Vagina (tissue), 2 donors: Measurements from ENCODE around the gene SLC28A1. TPM values are rescaled to one million over a fixed set of nuclear protein-coding genes. Genes with fewer than 3 reads are reported as not detected.
A peak's percentile ranks its signal among the peaks of the same experiment; 100 is the strongest.

Experiments
- DNase-seq, 2 donors: peaks; one replicate each; pipeline ENCODE4 v3.0.0-alpha.2; 2017; ENCODE audit errors: extremely low spot score in 2 of 2
- H3K27ac ChIP-seq: fragments of 200-600 bp; sonication (generic); one replicate; pipeline ENCODE4 v1.5.1; 2019
- H3K27me3 ChIP-seq: fragments of 200-600 bp; sonication (generic); one replicate; pipeline ENCODE4 v1.5.1; 2019
- H3K36me3 ChIP-seq, 2 donors: fragments of 200-600 bp; sonication (generic); one replicate each; pipeline ENCODE4 v1.5.1; 2017 to 2019
- H3K4me1 ChIP-seq: fragments of 200-600 bp; sonication (generic); one replicate; pipeline ENCODE4 v1.5.1; 2019
- H3K4me3 ChIP-seq, 2 donors: fragments of 200-600 bp; sonication (generic); 1 replicate in 1 of 2; 2 replicates in 1 of 2; pipeline ENCODE4 v1.5.1; 2016 to 2019
- H3K9me3 ChIP-seq: fragments of 200-600 bp; sonication (generic); one replicate; pipeline ENCODE4 v1.5.1; 2019
- POLR2A ChIP-seq, 2 donors: fragments of 450-650 bp; IDR thresholded peaks; one replicate each; pipeline ENCODE4 v1.6.1; 2017; ENCODE audit warnings: antibody characterized with exemption in 2 of 2, mild to moderate bottlenecking in 2 of 2, moderate library complexity in 2 of 2
- POLR2AphosphoS5 ChIP-seq, 2 donors: sonication (generic); formaldehyde crosslinking; IDR thresholded peaks; one replicate each; pipeline ENCODE4 v1.9.0; 2017; ENCODE audit warnings: antibody characterized with exemption in 2 of 2, mild to moderate bottlenecking in 2 of 2, low read depth in 1 of 2; ENCODE audit not compliant: insufficient read depth in 1 of 2
- intact Hi-C: fragments of 100-400 bp; cut with DNase I; formaldehyde crosslinking; loops from one replicate; pipeline ENCODE4 v1.15.1; 2023
- total RNA-seq: library from RNA; depleted of rRNA; stranded (reverse); fragments of >200 nt; gene quantifications from one replicate; pipeline ENCODE4 v1.2.3, GENCODE V29; 2016
- TF ChIP-seq, protein P1 (sequence below), 3 experiments: fragments of 450-650 bp in 2 of 3; fragments of 200-600 bp in 1 of 3; sonication (generic) in 1 of 3; IDR thresholded peaks; one replicate each; pipeline ENCODE4 v1.5.1; 2017 to 2019; ENCODE audit warnings: antibody characterized with exemption in 3 of 3, mild to moderate bottlenecking in 2 of 3, moderate library complexity in 2 of 3

Gene SLC28A1
- total RNA-seq, 1 donor from 2014 or later: not detected

DNA sequence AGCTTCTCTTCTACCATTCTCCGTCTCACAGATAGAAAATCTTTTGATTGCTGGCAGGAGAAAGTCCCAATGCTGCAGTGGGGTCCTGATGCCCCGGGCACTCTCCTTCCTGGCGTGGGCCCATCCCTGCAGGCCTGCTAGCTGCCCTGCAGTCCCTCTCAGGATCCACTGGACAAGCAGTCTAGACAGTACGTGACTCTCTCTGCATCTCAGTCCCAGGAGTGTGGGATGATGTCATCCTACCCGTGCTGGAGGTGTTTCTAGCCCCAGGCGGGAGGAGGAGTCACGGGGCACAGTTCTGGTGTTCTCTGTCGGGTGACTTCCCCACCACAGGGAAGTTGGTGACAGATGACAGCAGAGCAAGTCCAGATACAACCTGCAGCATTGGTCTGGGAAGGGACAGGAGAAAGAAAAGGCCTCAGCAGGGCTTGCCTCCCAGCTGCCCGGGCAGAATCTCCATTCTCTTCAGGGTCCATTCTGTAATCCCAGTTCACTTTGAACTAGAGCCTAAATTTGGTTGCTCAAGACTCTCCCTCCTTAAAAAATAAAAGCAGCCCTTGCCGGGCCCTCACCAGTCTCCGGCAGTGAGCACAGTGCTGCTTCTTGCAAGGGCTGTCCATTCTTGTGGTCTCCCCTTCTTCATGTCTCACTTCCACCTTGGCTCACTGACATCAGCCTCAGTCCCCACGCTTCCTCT, 30.6 kb downstream of the SLC28A1 start:
- Histone ChIP-seq H3K9me3 (no peaks in the 10 kb centered on the region), H3K4me3 (no peak overlapping the region), H3K4me1 (peaks cover 53% of the 10 kb centered on the region), H3K27me3 (no peaks in the 10 kb centered on the region), H3K27ac (peak overlapping the region; percentile 84), H3K36me3 (no peaks in the 10 kb centered on the region)
- intact Hi-C loops: loop anchor here (5.0 kb wide), 1 partner anchor 48 kb away; no protein-coding TSS in a partner anchor
- DNase-seq: peak in 1 of 2 donors; percentile 97
- TF ChIP-seq, protein P1, sequence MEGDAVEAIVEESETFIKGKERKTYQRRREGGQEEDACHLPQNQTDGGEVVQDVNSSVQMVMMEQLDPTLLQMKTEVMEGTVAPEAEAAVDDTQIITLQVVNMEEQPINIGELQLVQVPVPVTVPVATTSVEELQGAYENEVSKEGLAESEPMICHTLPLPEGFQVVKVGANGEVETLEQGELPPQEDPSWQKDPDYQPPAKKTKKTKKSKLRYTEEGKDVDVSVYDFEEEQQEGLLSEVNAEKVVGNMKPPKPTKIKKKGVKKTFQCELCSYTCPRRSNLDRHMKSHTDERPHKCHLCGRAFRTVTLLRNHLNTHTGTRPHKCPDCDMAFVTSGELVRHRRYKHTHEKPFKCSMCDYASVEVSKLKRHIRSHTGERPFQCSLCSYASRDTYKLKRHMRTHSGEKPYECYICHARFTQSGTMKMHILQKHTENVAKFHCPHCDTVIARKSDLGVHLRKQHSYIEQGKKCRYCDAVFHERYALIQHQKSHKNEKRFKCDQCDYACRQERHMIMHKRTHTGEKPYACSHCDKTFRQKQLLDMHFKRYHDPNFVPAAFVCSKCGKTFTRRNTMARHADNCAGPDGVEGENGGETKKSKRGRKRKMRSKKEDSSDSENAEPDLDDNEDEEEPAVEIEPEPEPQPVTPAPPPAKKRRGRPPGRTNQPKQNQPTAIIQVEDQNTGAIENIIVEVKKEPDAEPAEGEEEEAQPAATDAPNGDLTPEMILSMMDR (IDR thresholded peaks at IDR 0.05): no peak
- TF ChIP-seq POLR2AphosphoS5 (IDR thresholded peaks at IDR 0.05; ENCODE audit: insufficient read depth in 1 of 2, low read depth in 1 of 2): peak; percentile 78 to 93

DNA sequence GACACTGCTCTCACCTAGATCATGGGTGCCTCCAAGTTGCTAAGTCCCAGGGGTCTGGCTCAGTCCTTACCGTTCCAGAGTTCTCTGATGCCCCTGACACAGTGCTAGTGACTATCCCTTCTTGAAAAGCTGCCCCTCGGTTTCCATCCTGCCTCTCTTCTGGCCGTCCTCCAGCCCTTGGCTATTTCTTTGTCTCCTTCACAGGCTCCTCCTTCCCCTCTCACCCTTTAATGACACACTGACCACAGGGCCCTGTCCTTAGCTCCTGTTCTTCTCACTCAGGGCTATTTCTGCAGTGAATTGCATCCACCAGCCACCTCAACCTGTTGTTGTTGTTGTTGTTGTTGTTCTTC, 31.1 kb downstream of the SLC28A1 start:
- no peak for DNase-seq
- Histone ChIP-seq H3K9me3 (no peaks in the 10 kb centered on the region), H3K4me1 (peaks cover 47% of the 10 kb centered on the region), H3K4me3 (no peak overlapping the region), H3K27me3 (no peaks in the 10 kb centered on the region), H3K27ac (peak overlapping the region; percentile 84), H3K36me3 (no peaks in the 10 kb centered on the region)
- TF ChIP-seq POLR2AphosphoS5 (IDR thresholded peaks at IDR 0.05; ENCODE audit: insufficient read depth in 1 of 2, low read depth in 1 of 2) (no peak), POLR2A (IDR thresholded peaks at IDR 0.05) (no peak)
- TF ChIP-seq, protein P1 (IDR thresholded peaks at IDR 0.05): no peak
- intact Hi-C loops: loop anchor here (5.0 kb wide), 1 partner anchor 48 kb away; no protein-coding TSS in a partner anchor

GRCh38 chr15:84917452-84917851, 33.0 kb downstream of the SLC28A1 start:
- TF ChIP-seq POLR2A (IDR thresholded peaks at IDR 0.05): no peak
- TF ChIP-seq POLR2AphosphoS5 (IDR thresholded peaks at IDR 0.05; ENCODE audit: insufficient read depth in 1 of 2, low read depth in 1 of 2): no peak
- TF ChIP-seq, protein P1 (IDR thresholded peaks at IDR 0.05): no peak
- Histone ChIP-seq H3K27ac (no peak overlapping the region), H3K4me3 (no peak overlapping the region), H3K9me3 (no peaks in the 10 kb centered on the region), H3K27me3 (no peaks in the 10 kb centered on the region), H3K36me3 (no peaks in the 10 kb centered on the region), H3K4me1 (peaks cover 33% of the 10 kb centered on the region)
- intact Hi-C loops: loop anchor here (5.0 kb wide), 1 partner anchor 50 kb away; no protein-coding TSS in a partner anchor
- no peak for DNase-seq

GRCh38 chr15:84919106-84919667, 34.7 kb downstream of the SLC28A1 start:
- peaks cover 21% of the 10 kb centered on the region for H3K4me1 ChIP-seq
- intact Hi-C loops: loop anchor here (5.0 kb wide), 1 partner anchor 52 kb away; no protein-coding TSS in a partner anchor
- H3K9me3 ChIP-seq: no peaks in the 10 kb centered on the region
- no peak for DNase-seq
- H3K27ac ChIP-seq: no peak overlapping the region
- TF ChIP-seq POLR2AphosphoS5 (IDR thresholded peaks at IDR 0.05; ENCODE audit: insufficient read depth in 1 of 2, low read depth in 1 of 2) (no peak), POLR2A (IDR thresholded peaks at IDR 0.05) (no peak)
- TF ChIP-seq, protein P1 (IDR thresholded peaks at IDR 0.05): no peak
- no peaks in the 10 kb centered on the region for H3K27me3 ChIP-seq
- no peaks in the 10 kb centered on the region for H3K36me3 ChIP-seq
- no peak overlapping the region for H3K4me3 ChIP-seq

- TF ChIP-seq POLR2AphosphoS5 (IDR thresholded peaks at IDR 0.05; ENCODE audit: insufficient read depth in 1 of 2, low read depth in 1 of 2): no peak
- TF ChIP-seq, protein P1 (IDR thresholded peaks at IDR 0.05): no peak
- TF ChIP-seq POLR2A (IDR thresholded peaks at IDR 0.05): no peak
- Histone ChIP-seq H3K4me1 (peaks cover 12% of the 10 kb centered on the region), H3K27ac (peak overlapping the region; percentile 72), H3K27me3 (no peaks in the 10 kb centered on the region), H3K9me3 (no peaks in the 10 kb centered on the region), H3K36me3 (no peaks in the 10 kb centered on the region), H3K4me3 (no peak overlapping the region)
- DNase-seq: no peak
- intact Hi-C loops: loop anchor here (5.0 to 10.0 kb wide), 2 partner anchors 89 to 266 kb away; partner anchors contain the start of genes NMB and WDR73
These were observed 36.7 kb downstream of the SLC28A1 start for GRCh38 chr15:84921121-84921520.
